ENCODE data around the gene EFEMP2.

The EFEMP2 gene

GRCh38 chr11:65855927-65856363, 16.7 kb downstream of the EFEMP2 start:
- peak overlapping the region; percentile 96 for H3K4me3 ChIP-seq (ENCODE audit: low read length)
- peaks cover 46% of the 10 kb centered on the region for H3K36me3 ChIP-seq (ENCODE audit: insufficient read depth, low read length)
- no peaks in the 10 kb centered on the region for H3K9me3 ChIP-seq (ENCODE audit: insufficient read depth, low read depth, low read length)
- 94% methylated on average over 15 of the region's 15 CpGs for WGBS
- no peaks in the 10 kb centered on the region; the same call in 1 of the 2 replicates for H3K4me1 ChIP-seq (ENCODE audit: insufficient read depth, low read length)
- H3K9ac ChIP-seq (ENCODE audit: low read depth, low read length) = no peak overlapping the region
- no peaks in the 10 kb centered on the region for H3K27me3 ChIP-seq (ENCODE audit: insufficient read depth, low read length)
- H3K27ac ChIP-seq (ENCODE audit: low read depth, low read length) = no peak overlapping the region

DNA sequence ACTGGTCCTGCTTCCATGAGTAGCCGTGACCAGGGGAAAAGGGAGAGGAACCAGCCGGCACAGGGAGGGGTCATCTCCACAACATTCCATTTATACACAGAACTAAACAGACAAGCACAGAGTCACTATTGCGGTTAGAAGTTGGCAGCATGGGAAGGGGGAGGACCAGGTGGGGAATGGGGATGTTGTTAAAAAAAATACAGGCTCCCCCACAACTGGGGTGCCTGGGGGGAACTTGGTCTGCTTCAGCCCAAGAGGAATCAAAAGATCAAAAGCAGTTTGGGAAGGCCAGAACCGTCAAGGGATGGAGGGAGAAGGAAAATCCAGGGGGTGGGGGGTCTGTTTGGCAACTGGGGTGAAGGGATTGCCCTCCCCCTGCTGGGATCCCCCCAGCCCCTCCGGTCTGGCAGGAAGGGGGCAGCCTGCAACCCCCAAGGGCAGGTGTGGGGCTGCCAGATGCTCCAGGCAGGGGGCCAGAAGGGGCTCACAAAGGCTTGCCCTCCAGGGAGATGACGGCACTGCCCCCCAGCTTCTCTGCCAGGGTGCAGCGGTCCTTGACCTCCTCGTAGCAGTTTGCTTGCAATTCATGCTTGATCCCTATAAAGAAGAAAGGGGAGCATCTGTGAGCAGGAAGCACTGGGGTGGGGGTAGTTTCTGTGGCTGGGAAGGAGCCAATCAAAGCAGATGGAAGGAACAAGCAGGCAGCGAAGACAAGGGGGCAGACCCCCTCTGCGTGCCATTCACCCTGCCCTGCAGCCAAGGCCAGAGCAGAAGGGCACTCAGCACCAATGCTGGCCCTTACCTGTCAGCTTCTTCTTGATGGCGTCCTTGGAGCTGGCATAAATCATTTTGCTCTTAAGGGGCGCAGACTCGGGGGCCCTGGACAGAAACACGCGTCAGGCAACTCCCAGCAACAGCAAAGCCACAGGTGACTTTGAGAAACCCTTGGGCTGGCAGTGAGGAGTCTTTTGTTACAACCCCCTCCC, 17.5 kb downstream of the EFEMP2 start:
- no peak overlapping the region for H3K9ac ChIP-seq (ENCODE audit: low read depth, low read length)
- WGBS = 95% methylated on average over 14 of the region's 15 CpGs
- peaks cover 46% of the 10 kb centered on the region for H3K36me3 ChIP-seq (ENCODE audit: insufficient read depth, low read length)
- no peaks in the 10 kb centered on the region; the same call in 1 of the 2 replicates for H3K4me1 ChIP-seq (ENCODE audit: insufficient read depth, low read length)
- no peak overlapping the region; the same call in 1 of the 2 replicates for H3K27ac ChIP-seq (ENCODE audit: low read depth, low read length)
- no peaks in the 10 kb centered on the region for H3K27me3 ChIP-seq (ENCODE audit: insufficient read depth, low read length)
- H3K4me3 ChIP-seq (ENCODE audit: low read length) = no peak overlapping the region
- no peaks in the 10 kb centered on the region for H3K9me3 ChIP-seq (ENCODE audit: insufficient read depth, low read depth, low read length)

- no peaks in the 10 kb centered on the region for H3K27me3 ChIP-seq (ENCODE audit: insufficient read depth, low read length)
- H3K9me3 ChIP-seq (ENCODE audit: insufficient read depth, low read depth, low read length) = no peaks in the 10 kb centered on the region
- H3K4me3 ChIP-seq (ENCODE audit: low read length) = no peak overlapping the region
- H3K9ac ChIP-seq (ENCODE audit: low read depth, low read length) = no peak overlapping the region
- H3K36me3 ChIP-seq (ENCODE audit: insufficient read depth, low read length) = peaks cover 46% of the 10 kb centered on the region
- H3K4me1 ChIP-seq (ENCODE audit: insufficient read depth, low read length) = no peaks in the 10 kb centered on the region; the same call in 1 of the 2 replicates
- H3K27ac ChIP-seq (ENCODE audit: low read depth, low read length) = no peak overlapping the region; the same call in 1 of the 2 replicates
- WGBS = 95% methylated on average over 4 of the region's 4 CpGs
These were observed 18.4 kb downstream of the EFEMP2 start for GRCh38 chr11:65854161-65854592.

DNA sequence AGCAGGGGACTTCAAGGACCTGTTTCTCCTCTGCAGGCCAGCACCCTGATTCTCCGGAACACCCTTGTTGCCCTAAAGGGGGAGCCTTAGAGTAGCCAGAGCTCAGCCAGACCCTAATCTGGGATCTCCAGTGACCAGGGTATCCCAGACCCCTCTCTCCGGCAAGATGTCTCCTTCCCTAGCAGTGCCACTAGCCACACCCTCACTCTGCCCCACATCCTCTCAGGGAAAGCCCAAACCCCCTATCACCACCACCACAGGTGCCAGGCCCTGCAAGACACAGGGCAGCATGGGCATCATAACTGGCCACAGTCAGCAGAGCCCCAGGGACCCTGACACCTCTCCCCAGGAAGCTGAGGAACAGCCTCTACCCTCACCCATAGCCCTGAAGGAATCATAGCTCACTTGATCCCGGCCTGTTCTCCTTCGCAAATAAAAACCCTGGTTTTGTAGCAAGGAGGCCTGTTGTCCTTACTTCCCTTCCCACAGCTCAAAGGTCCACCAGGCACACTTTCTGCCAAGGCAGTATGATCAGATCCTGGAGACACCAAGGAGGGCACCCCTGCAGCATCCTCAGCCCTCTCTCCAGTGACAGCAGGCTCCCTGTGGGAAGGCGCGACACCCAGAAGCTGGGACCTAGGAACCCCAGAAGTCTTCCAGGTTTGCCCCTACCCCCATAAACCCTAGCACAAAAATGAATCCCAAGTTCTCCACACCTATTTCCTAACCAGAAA, 19.2 kb downstream of the EFEMP2 start:
- WGBS = 93% methylated on average over 6 of the region's 6 CpGs
- Histone ChIP-seq H3K27ac (ENCODE audit: low read depth, low read length) (no peak overlapping the region), H3K4me1 (ENCODE audit: insufficient read depth, low read length) (no peaks in the 10 kb centered on the region; the same call in 1 of the 2 replicates), H3K36me3 (ENCODE audit: insufficient read depth, low read length) (peaks cover 46% of the 10 kb centered on the region), H3K27me3 (ENCODE audit: insufficient read depth, low read length) (no peaks in the 10 kb centered on the region), H3K4me3 (ENCODE audit: low read length) (no peak overlapping the region), H3K9me3 (ENCODE audit: insufficient read depth, low read depth, low read length) (no peaks in the 10 kb centered on the region), H3K9ac (ENCODE audit: low read depth, low read length) (no peak overlapping the region)

DNA sequence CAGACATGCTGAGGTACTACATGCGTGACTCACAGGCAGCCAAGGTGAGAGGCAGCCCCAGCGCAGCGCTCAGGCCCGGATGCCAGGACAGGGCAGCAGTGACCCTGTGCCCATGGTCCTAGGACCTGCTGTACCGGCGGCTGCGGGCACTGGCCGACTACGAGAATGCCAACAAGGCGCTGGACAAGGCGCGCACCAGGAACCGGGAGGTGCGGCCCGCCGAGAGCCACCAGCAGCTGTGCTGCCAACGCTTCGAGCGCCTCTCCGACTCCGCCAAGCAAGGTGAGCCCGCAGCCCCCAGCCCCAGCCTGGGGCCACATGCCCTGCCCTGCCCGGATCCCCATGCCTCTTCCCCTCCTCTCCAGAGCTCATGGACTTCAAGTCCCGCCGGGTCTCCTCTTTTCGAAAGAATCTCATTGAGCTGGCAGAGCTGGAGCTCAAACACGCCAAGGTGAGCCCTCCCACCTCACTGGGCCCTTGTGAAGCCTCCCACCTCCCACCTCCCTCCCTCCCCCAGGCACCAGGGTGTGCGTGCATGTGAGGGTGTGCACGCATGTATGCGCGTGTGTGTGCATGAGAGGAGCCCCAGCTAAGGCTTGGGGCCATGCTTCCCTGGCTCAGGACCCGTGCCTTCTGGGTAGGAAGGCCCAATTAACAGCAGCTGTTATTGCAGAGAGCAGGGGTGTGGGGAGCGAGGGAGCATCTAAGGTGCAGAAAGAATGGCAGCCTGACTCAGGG, 19.9 kb downstream of the EFEMP2 start:
- Histone ChIP-seq H3K36me3 (ENCODE audit: insufficient read depth, low read length) (peaks cover 46% of the 10 kb centered on the region), H3K27me3 (ENCODE audit: insufficient read depth, low read length) (no peaks in the 10 kb centered on the region), H3K4me3 (ENCODE audit: low read length) (no peak overlapping the region), H3K27ac (ENCODE audit: low read depth, low read length) (no peak overlapping the region; the same call in 1 of the 2 replicates), H3K9me3 (ENCODE audit: insufficient read depth, low read depth, low read length) (no peaks in the 10 kb centered on the region), H3K9ac (ENCODE audit: low read depth, low read length) (no peak overlapping the region), H3K4me1 (ENCODE audit: insufficient read depth, low read length) (no peaks in the 10 kb centered on the region; the same call in 1 of the 2 replicates)
- WGBS = 95% methylated on average over 33 of the region's 33 CpGs

DNA sequence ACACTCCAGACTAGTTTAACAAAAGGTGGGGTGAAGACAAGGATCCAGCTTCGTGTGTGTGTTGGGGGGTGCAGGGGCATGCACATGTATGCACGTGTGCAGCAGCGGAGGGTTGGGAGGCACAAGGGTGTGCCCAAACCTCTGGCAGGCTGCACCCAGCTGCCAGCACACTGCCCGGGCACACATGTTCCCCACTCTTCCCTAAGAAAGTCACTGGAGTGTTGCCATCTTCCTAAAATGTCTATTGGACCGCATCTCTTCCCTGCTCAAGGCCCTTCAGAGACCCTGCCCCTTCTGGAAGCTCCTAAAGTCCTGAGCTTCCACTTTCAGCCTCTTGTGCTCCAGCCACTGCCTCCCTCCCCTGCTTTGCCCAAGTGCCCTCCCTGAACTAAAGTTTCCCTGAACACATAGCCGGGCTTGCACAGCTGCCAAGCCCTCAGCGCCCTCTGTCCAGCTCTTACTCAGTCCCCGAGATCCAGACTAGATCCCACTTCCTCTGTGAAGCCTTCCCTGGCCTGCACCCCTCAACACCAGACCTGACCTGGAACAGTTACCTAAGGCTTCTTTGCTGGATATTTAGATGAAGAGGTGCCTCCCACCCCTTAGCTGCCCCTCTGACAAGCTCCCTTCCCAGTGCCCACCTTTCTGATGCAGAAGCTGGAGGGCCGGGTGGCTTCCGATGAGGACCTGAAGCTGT, 20.6 kb downstream of the EFEMP2 start:
- Histone ChIP-seq H3K9me3 (ENCODE audit: insufficient read depth, low read depth, low read length) (no peaks in the 10 kb centered on the region), H3K27ac (ENCODE audit: low read depth, low read length) (no peak overlapping the region; the same call in 1 of the 2 replicates), H3K27me3 (ENCODE audit: insufficient read depth, low read length) (no peaks in the 10 kb centered on the region), H3K36me3 (ENCODE audit: insufficient read depth, low read length) (peaks cover 46% of the 10 kb centered on the region), H3K4me1 (ENCODE audit: insufficient read depth, low read length) (no peaks in the 10 kb centered on the region; the same call in 1 of the 2 replicates), H3K4me3 (ENCODE audit: low read length) (no peak overlapping the region), H3K9ac (ENCODE audit: low read depth, low read length) (no peak overlapping the region)
- WGBS = 90% methylated on average over 10 of the region's 10 CpGs

DNA sequence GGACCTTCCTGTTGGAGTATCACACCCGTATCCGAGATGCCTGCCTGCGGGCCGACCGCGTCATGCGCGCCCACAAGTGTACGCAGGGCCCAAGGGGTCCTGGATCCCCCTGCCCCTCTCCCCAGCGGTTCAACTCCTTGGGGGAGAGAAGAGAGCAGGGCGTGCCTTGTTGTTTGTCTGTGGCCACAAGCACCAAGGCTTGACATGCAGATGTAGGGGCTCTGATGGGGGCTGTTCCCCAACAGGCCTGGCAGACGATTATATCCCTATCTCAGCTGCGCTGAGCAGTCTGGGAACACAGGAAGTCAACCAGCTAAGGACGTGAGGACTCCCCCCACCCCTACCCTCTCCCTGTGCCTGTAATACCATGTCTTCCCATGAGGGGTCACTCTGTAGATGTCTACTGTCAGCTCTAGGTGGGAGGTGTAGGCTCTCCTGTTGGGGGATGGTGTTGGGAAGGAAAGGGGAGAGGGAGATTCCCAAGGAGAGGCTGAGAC, 21.5 kb downstream of the EFEMP2 start:
- 89% methylated on average over 14 of the region's 14 CpGs for WGBS
- Histone ChIP-seq H3K9ac (ENCODE audit: low read depth, low read length) (no peak overlapping the region), H3K27me3 (ENCODE audit: insufficient read depth, low read length) (no peaks in the 10 kb centered on the region), H3K4me3 (ENCODE audit: low read length) (no peak overlapping the region), H3K36me3 (ENCODE audit: insufficient read depth, low read length) (peaks cover 40% of the 10 kb centered on the region), H3K4me1 (ENCODE audit: insufficient read depth, low read length) (no peaks in the 10 kb centered on the region), H3K27ac (ENCODE audit: low read depth, low read length) (no peak overlapping the region), H3K9me3 (ENCODE audit: insufficient read depth, low read depth, low read length) (no peaks in the 10 kb centered on the region)

DNA sequence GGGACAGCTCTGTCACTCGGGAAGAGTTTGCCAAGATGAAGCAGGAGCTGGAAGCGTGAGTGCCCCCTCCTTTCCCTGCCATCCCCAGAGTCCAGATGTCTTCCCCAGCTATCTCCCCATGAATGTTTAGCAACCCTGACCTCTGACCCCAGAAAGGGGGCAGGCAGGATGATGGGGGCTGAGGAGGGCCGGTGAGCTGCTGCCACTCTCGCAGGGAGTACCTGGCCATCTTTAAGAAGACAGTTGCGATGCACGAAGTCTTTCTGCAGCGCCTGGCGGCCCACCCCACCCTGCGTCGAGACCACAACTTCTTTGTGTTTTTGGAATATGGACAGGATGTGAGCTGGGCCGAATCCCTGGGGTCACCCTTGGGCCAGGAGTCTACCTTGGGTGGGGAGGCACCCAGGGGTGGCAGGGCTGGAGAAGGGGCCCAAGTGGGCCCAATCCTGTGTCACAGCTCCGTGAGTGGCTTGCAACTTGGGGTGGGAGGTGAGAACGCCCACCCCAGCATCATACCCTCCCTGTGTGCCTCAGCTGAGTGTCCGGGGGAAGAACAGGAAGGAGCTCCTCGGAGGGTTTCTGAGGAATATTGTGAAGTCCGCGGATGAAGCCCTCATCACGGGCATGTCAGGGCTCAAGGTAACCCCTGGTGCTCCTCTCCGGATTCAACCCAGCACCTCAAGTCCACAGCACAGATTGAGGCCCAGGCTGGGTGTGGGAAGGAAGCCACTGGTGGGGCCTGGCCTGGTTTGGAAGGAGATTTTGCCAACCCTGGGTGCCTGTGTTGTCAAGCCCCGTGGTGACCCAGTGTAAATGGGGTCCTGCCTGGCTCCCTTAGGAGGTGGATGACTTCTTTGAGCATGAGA, 22.1 kb downstream of the EFEMP2 start:
- WGBS = 91% methylated on average over 19 of the region's 20 CpGs

GRCh38 chr11:65849771-65850216, 22.8 kb downstream of the EFEMP2 start:
- Histone ChIP-seq H3K9me3 (ENCODE audit: insufficient read depth, low read depth, low read length) (no peaks in the 10 kb centered on the region), H3K9ac (ENCODE audit: low read depth, low read length) (no peak overlapping the region), H3K27me3 (ENCODE audit: insufficient read depth, low read length) (no peaks in the 10 kb centered on the region), H3K36me3 (ENCODE audit: insufficient read depth, low read length) (peaks cover 27% of the 10 kb centered on the region), H3K4me3 (ENCODE audit: low read length) (no peak overlapping the region), H3K27ac (ENCODE audit: low read depth, low read length) (no peak overlapping the region), H3K4me1 (ENCODE audit: insufficient read depth, low read length) (no peaks in the 10 kb centered on the region)
- 72% methylated on average over 16 of the region's 16 CpGs for WGBS

More for the DNA sequence above, 22.1 kb downstream of the EFEMP2 start:
- H3K9ac ChIP-seq (ENCODE audit: low read depth, low read length) = no peak overlapping the region
- peaks cover 33% of the 10 kb centered on the region for H3K36me3 ChIP-seq (ENCODE audit: insufficient read depth, low read length)
- H3K9me3 ChIP-seq (ENCODE audit: insufficient read depth, low read depth, low read length) = no peaks in the 10 kb centered on the region
- no peak overlapping the region for H3K27ac ChIP-seq (ENCODE audit: low read depth, low read length)
- no peaks in the 10 kb centered on the region for H3K27me3 ChIP-seq (ENCODE audit: insufficient read depth, low read length)
- H3K4me1 ChIP-seq (ENCODE audit: insufficient read depth, low read length) = no peaks in the 10 kb centered on the region
- H3K4me3 ChIP-seq (ENCODE audit: low read length) = no peak overlapping the region

All from HUES64 (cell line).